ENCODE measurements around the gene IRS1. TPM values are rescaled to one million over a fixed set of nuclear protein-coding genes. Genes with fewer than 3 reads are reported as not detected.

Gene IRS1
- polyA plus RNA-seq, 1 of the 3 experiments (the other 2 are of a cell fraction) = 16.5 TPM

- ChIA-PET CTCF (interaction anchor here (1.7 kb wide), 1 partner anchor 27 kb away, joined by 5 read pairs; no protein-coding TSS in a partner anchor), POLR2A (no interaction called here)
- WGBS (ENCODE audit: low lambda C conversion rate) = 92% methylated on average over 8 of the region's 8 CpGs
- Histone ChIP-seq H2AFZ (ENCODE audit: low read depth) (no peak overlapping the region), H3K27ac (ENCODE audit: low read depth in 2 of 2, low read length in 1 of 2) (no peak overlapping the region), H3F3A (replicated peaks; ENCODE audit: insufficient read depth) (peaks cover 3% of the 10 kb centered on the region), H3K79me2 (ENCODE audit: insufficient read depth) (no peaks in the 10 kb centered on the region), H3K4me3 (ENCODE audit: low read depth in 2 of 2, low read length in 1 of 2) (no peak overlapping the region), H4K20me1 (ENCODE audit: insufficient read depth) (no peaks in the 10 kb centered on the region), H3K4me1 (ENCODE audit: control insufficient read depth in 1 of 2, insufficient read depth in 2 of 2, low read depth in 1 of 2, low read length in 1 of 2) (no peaks in the 10 kb centered on the region; a peak in 1 of 4 replicates), H3K9me2 (no peaks in the 10 kb centered on the region), H3K36me3 (replicated peaks in 1 of 2; ENCODE audit: control insufficient read depth in 1 of 2, insufficient read depth in 2 of 2, low read length in 1 of 2) (no peaks in the 10 kb centered on the region), H3K27me3 (ENCODE audit: insufficient read depth) (no peaks in the 10 kb centered on the region), H3K4me2 (no peak overlapping the region), H3K9me3 (no peaks in the 10 kb centered on the region; the same call in 1 of the 2 replicates), H3K9ac (no peak overlapping the region)
- TF ChIP-seq FOXJ3 (CRISPR knock-in tag; IDR thresholded peaks at IDR 0.05) (no peak), YY1 (IDR thresholded peaks at IDR 0.05; ENCODE audit: low read depth) (no peak), GABPA (IDR thresholded peaks at IDR 0.05; ENCODE audit: low read depth) (no peak), CHD2 (IDR thresholded peaks at IDR 0.05; ENCODE audit: low read length, partially characterized antibody) (no peak), JUND (IDR thresholded peaks at IDR 0.05) (no peak), RCOR1 (IDR thresholded peaks at IDR 0.05; ENCODE audit: low read length) (no peak), MXI1 (IDR thresholded peaks at IDR 0.05; ENCODE audit: low read depth, low read length) (no peak), ZBTB33 (IDR thresholded peaks at IDR 0.05; ENCODE audit: borderline replicate concordance, low read depth) (no peak), NFIC (IDR thresholded peaks at IDR 0.05; ENCODE audit: borderline replicate concordance) (no peak), MEF2A (IDR thresholded peaks at IDR 0.05; ENCODE audit: borderline replicate concordance, low read depth) (no peak), PBX3 (IDR thresholded peaks at IDR 0.05) (no peak)
- no peak for DNase-seq
Measured at GRCh38 chr2:226829721-226830631, 30.4 kb upstream of the IRS1 start.

GRCh38 chr2:226828191-226828590, 28.6 kb upstream of the IRS1 start:
- no peaks in the 10 kb centered on the region for H3K9me2 ChIP-seq
- H3K27me3 ChIP-seq (ENCODE audit: insufficient read depth) = no peaks in the 10 kb centered on the region
- H3K4me1 ChIP-seq (ENCODE audit: control insufficient read depth in 1 of 2, insufficient read depth in 2 of 2, low read depth in 1 of 2, low read length in 1 of 2) = no peaks in the 10 kb centered on the region; a peak in 1 of 4 replicates
- H3K9ac ChIP-seq = no peak overlapping the region
- peaks cover 3% of the 10 kb centered on the region for H3F3A ChIP-seq (replicated peaks; ENCODE audit: insufficient read depth)
- ChIA-PET POLR2A (no interaction called here), CTCF (no interaction called here)
- no peaks in the 10 kb centered on the region for H3K79me2 ChIP-seq (ENCODE audit: insufficient read depth)
- no peak overlapping the region for H2AFZ ChIP-seq (ENCODE audit: low read depth)
- H3K27ac ChIP-seq (ENCODE audit: low read depth in 2 of 2, low read length in 1 of 2) = no peak overlapping the region
- H3K4me2 ChIP-seq = no peak overlapping the region
- 61% methylated on average over 2 of the region's 2 CpGs for WGBS (ENCODE audit: low lambda C conversion rate)
- no peaks in the 10 kb centered on the region for H3K36me3 ChIP-seq (replicated peaks in 1 of 2; ENCODE audit: control insufficient read depth in 1 of 2, insufficient read depth in 2 of 2, low read length in 1 of 2)
- DNase-seq = no peak
- H4K20me1 ChIP-seq (ENCODE audit: insufficient read depth) = no peaks in the 10 kb centered on the region
- H3K4me3 ChIP-seq (ENCODE audit: low read depth in 2 of 2, low read length in 1 of 2) = no peak overlapping the region
- no peaks in the 10 kb centered on the region; the same call in 1 of the 2 replicates for H3K9me3 ChIP-seq
- TF ChIP-seq EZH2phosphoT487 (IDR thresholded peaks at IDR 0.05; ENCODE audit: borderline replicate concordance, low read depth) (no peak), EP300 (IDR thresholded peaks at IDR 0.05; ENCODE audit: borderline replicate concordance in 1 of 2, low read depth in 1 of 2, low read length in 1 of 2) (no peak), RCOR1 (IDR thresholded peaks at IDR 0.05; ENCODE audit: low read length) (no peak), CHD2 (IDR thresholded peaks at IDR 0.05; ENCODE audit: low read length, partially characterized antibody) (no peak), RFX5 (IDR thresholded peaks at IDR 0.05; ENCODE audit: low read length) (no peak), FOSL2 (IDR thresholded peaks at IDR 0.05; ENCODE audit: borderline replicate concordance, low read depth) (no peak), GABPA (IDR thresholded peaks at IDR 0.05; ENCODE audit: low read depth) (no peak), CTCF (IDR thresholded peaks at IDR 0.05) (no peak), JUND (IDR thresholded peaks at IDR 0.05) (no peak), USF1 (IDR thresholded peaks at IDR 0.05; ENCODE audit: borderline replicate concordance, low read depth) (no peak), IRF3 (IDR thresholded peaks at IDR 0.05; ENCODE audit: low read depth, low read length) (no peak), FOXM1 (IDR thresholded peaks at IDR 0.05; ENCODE audit: low read depth) (no peak), TCF12 (IDR thresholded peaks at IDR 0.05) (no peak), MXI1 (IDR thresholded peaks at IDR 0.05; ENCODE audit: low read depth, low read length) (no peak)
